HG03280 (cell line): Measurements from ENCODE around the gene DISC1.
"Not testable (repeated sequence)": the region's sequence is repeated elsewhere in the genome, so short reads cannot be mapped to it uniquely, and the experiment has no call there.

Source experiments
- ATAC-seq: cut with Tn5 transposase; IDR thresholded peaks from one replicate; pipeline ENCODE4 v1.9.1; 2021; ENCODE audit warnings: mild to moderate bottlenecking, moderate library complexity; ENCODE audit not compliant: unreplicated experiment

Gene DISC1

GRCh38 chr1:231943084-231943483, 316.5 kb downstream of the DISC1 start:
- ATAC-seq, result no peak

- ATAC-seq, result not testable (repeated sequence)
Measured at GRCh38 chr1:231948102-231948501, 321.5 kb downstream of the DISC1 start.

- ATAC-seq, result no peak
Measured at GRCh38 chr1:231949277-231950091, 322.9 kb downstream of the DISC1 start.

DNA sequence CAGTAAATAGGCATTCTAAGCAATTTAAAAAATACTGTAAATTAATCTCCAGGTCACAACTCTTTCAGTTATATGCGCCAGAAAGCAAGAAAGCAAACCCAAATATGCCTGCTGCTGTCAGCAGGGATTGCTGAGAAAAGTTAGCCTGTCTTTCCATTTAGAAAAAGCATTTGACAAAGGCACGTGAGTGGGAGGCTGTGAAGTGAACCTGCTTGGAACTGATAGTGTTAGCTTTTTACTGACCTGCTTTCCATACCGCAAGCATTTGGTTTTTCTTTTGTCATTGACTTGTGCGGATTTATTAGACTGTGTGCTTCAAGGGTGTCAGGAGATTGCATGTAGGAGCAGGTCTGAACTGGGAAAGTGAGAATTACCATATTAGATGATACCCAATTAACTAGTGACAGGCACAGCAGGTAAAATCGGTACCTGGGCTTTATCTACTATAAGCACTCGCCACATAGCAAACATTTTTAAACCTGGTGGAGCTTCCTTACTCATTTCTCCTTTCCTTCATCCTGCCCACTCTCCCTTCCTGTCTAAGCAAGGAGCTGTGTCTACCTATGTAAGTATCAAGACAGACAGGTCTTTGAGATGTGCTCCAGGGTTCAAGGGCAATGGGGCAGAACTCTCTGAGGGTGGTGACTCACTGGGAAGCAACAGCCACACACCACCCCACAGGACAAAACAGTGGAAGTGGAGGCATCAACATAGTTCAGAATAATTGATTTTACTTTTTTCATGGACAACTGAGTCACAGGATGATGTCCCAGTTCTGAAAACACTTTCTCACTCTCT, 323.9 kb downstream of the DISC1 start:
- ATAC-seq, result no peak

DNA sequence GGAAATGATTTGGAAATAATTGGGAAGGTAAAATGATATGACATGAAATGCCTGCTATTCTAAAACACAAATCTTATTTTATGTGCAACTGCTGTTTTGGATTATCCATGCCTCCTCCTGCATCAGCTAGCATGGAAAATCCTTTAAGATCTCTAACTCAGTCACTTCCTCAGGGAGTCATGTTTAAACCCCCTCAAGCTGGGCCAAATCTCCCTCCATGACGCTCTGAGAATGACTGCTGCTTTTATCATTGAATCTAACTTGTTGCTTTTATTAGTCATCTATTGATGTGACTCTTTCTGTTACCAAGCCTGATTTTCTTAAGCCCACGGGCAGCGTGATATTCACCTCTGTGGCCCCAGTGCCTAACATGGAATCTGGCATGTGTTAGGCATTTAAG, 324.8 kb downstream of the DISC1 start:
- no peak for ATAC-seq

DNA sequence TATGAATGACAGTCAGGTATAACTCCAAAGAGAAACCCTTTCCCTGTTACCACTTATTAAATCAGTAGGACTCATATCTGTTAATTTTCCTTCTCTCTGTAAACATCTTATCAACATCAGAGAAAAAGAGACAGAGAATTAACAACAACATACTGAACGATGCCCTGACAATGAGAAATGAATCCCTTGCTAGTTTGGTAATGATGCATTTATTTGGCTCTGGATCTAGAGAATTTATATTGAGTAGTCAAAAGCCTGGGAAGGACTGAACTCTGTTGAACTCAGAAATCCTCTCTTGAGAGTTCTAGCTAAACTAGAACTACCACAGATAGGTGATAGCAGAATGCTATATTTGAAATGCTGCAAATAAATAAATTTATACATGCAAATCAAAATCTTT, 325.6 kb downstream of the DISC1 start:
- ATAC-seq, result no peak

DNA sequence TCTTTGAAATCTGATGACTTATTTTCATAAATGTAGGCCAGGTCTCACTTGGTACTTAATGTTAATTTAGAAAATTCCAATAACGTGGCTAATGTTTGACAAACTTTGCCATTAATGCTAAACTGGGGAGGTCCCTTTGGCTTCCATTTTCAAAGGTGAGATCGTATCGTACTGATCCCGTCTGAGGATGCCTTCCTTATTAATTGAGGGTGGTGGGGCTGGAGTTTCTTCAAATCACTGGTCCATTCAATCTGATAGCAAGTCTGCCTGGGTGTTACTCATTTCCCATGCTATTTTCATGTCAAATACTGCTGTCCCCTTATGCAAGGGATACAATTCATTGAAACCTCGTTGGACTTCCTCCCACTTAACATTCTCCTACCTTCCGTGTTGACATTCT, 327.1 kb downstream of the DISC1 start:
- no peak for ATAC-seq

- ATAC-seq, result no peak
Measured at GRCh38 chr1:231954751-231955150, 328.2 kb downstream of the DISC1 start.

DNA sequence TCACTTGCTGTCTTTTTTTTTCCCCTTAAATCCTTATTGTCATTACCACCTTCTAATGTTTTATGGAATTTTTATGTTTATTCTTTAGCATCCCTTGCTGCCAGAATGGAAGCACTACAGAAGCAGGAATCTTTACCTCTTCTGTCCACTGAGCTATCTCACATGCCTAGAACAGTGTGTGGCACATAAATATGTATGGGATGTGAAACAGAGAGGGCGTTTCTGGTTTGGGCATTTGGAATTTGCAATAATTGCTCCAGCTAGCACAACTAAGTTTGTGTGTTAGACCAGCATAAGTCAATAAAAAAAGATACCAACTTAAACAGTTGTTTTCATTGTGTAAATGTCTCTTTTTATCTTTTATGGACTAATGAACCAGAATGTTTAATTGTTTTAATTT, 330.8 kb downstream of the DISC1 start:
- ATAC-seq, result no peak

GRCh38 chr1:231958448-231958847, 331.9 kb downstream of the DISC1 start:
- ATAC-seq, result no peak

DNA sequence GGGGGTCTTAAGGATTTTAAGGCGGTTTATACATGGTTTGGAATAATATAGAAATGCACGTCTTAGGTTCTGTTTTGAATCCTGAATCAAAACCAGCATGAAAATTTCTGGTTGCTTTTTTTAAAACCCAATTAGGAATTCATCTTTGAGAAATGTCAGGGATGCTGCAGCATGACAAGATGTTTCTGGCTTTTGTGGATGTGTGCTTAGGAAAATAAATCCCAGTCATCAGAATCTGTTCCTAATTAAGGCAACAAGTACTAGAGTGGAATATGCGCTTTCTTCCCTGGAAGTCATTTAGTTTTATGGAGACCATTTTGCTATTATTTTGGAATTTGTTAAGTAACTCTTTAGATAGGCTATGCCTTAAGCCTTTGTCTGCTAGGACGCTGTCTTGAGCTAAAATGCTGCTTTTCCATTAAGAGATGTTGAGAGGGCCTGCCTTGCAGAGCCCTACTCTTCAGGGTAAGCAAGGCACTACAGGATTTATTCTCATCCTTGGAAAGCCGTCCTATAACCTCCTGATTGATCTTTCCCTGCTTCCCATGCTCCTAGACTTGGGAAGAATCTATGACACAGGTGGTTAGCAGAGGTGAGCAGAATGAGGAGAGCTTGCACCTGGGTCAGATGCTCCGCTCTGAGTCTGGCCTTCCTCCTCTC, 332.8 kb downstream of the DISC1 start:
- no peak for ATAC-seq

DNA sequence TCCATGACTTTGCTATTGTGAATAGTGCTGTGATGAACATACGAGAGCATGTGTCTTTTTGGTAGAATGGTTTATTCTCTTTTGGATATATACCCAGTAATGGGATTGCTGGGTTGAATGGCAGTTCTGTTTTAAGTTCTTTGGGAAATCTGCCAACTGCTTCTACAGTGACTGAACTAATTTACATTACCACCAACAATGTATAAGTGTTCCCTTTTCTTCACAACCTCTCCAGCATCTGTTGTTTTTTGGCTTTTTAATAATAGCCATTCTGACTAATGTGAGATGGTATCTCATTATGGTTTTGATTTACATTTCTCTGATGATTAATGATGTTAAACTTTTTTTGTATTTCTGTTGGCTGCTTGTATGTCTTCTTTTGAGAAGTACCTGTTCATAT, 335.2 kb downstream of the DISC1 start:
- ATAC-seq, result not testable (repeated sequence)

DNA sequence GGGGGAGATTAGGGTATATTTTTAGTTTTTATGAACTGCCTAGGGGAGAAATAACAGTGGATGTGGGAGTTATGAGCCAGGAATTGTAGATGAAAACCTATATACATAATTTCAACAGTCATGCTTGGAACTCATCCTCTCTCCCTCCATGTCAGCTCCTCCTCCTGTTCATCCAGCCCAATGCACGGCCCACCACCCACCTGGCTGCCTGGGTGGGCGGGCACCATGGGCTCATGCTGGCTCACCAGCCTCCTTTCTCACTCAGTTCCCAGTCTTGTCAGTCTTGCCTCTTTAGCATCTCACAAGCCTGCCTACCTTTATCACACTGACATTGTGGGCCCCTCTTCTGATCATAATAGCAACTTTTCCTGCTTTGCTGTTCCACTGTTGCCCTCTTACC, 336.0 kb downstream of the DISC1 start:
- ATAC-seq, result no peak

DNA sequence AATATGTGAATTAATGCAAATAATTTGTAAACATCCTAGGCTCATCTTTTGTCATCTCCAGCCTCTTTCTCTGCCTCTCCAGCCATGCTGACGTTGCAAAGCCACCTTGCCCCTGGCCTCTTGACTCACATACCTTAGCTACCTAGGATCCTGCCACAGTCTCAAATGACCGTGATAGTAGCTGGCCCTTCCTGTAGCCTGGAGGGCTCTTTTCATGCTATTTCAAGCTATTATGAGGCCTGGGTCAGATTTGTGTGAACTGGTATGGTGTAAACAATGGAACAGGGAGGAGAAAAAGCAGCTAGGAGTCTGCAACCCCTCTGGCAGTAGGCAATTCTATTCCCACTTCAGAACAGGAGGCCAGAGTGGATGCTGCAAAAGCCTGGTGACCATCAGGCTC, 337.7 kb downstream of the DISC1 start:
- ATAC-seq, result no peak

DNA sequence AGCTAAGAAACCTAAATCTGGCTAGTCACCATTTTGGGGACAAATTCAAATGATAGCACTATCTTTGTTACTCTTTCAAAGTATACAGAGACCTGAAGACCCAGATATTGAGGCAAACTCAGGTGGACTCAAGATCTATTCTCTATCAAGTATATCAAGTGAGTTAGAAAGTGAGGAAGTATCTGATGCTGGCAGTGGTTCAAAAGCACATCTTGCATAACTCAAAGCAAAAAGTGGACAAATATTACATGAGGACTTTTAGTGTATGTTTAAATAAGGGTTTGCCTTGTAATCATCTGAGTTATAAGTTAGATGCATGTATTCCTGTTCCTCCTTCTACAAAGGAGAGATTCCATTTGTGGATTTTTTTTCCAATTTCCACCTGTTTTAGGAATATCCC, 338.4 kb downstream of the DISC1 start:
- no peak for ATAC-seq

GRCh38 chr1:231965615-231966014, 339.0 kb downstream of the DISC1 start:
- ATAC-seq, result no peak

- no peak for ATAC-seq
Measured at GRCh38 chr1:231966983-231967382, 340.4 kb downstream of the DISC1 start.

- ATAC-seq, result no peak
Measured at GRCh38 chr1:231969076-231969475, 342.5 kb downstream of the DISC1 start.

DNA sequence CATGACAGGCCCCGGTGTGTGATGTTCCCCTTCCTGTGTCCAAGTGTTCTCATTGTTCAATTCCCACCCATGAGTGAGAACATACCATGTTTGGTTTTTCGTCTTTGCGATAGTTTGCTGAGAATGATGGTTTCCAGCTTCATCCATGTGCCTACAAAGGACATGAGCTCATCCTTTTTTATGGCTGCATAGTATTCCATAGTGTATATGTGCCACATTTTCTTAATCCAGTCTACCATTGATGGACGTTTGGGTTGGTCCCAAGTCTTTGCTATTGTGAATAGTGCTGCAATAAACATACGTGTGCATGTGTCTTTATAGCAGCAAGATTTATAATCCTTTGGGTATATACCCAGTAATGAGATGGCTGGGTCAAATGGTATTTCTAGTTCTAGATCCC, 343.2 kb downstream of the DISC1 start:
- not testable (repeated sequence) for ATAC-seq

DNA sequence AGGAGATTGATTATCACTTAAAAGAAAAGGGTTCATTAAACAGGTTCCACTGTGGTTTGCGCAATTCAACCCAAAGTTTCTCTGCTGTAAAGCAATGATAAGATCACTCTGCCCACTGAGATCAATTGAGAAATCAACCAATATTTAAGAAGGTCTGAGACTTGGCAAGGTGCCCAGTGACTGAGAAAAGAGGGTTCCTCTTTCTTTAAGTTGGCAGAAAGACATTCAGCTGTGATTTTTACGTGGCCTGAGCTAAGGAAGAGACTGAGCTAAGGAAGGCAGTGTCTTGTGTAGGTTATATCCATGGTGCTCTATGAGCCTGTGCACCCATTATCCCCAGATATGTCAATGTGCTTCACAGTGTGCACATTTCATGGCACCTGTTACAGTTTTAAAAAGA, 344.1 kb downstream of the DISC1 start:
- no peak for ATAC-seq

DNA sequence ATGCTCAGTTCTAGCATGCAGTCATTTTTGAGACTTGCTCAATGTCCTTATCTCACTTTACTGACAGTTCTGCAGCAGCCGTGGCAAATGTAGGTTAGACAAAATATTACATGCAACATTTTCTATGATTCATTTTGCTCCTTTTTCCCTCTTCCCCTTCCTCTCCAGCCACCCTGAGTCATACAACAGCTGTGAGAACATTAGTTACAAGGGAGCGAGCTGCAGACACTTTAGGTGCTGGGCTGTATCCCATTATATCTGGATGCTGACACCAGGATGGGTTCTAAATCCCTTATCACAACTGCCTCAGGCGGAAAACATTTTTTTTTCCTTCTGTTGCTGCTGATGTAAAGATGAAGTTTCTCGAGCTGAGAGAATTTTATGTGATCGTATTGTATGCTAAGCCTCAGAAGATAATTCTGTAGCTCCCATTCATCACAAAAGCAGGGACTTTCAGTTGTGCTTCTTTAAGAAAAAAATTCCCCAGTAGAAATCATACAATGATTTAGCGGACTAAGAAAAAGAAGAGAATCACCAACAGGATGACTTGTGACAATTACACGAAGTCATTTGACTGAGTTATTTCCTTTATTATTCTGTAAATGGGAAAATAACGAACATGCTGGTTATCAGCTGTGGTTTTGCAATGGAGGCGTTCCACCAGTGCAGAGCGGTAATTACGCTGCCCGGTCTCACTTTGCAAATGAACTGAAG, 345.0 kb downstream of the DISC1 start:
- ATAC-seq, result no peak
